Left lung (tissue), 10 donors: Measurements from ENCODE around the gene GPI. TPM values are rescaled to one million over a fixed set of nuclear protein-coding genes. Genes with fewer than 3 reads are reported as not detected.
"Not testable (repeated sequence)": the region's sequence is repeated elsewhere in the genome, so short reads cannot be mapped to it uniquely, and the experiment has no call there.

ENCODE experiments used
- ATAC-seq: fragments of 200-7000 bp; cut with Tn5 transposase; one replicate; pipeline ENCODE4 v1.9.1; 2020; ENCODE audit warnings: moderate library complexity
- DNase-seq, 4 donors: peaks; one replicate each; pipeline ENCODE4 v3.0.0-alpha.2; 2013 to 2020
- H3K27ac ChIP-seq, 2 donors: fragments of 200-600 bp; sonication (generic) in 1 of 2; one replicate each; pipeline versions ENCODE4 v1.5.0 to v1.8.0; 2020 to 2021
- H3K27me3 ChIP-seq, 2 donors: fragments of 200-600 bp; sonication (generic) in 1 of 2; one replicate each; pipeline versions ENCODE4 v1.5.0 to v1.8.0; 2020 to 2021
- H3K36me3 ChIP-seq, 2 donors: fragments of 200-600 bp; sonication (generic) in 1 of 2; one replicate each; pipeline versions ENCODE4 v1.5.0 to v1.8.0; 2020 to 2021
- H3K4me1 ChIP-seq, 2 donors: fragments of 200-600 bp; one replicate each; pipeline ENCODE4 v1.8.0; 2021
- H3K4me3 ChIP-seq, 2 donors: fragments of 200-600 bp; sonication (generic) in 1 of 2; one replicate each; pipeline versions ENCODE4 v1.5.0 to v1.8.0; 2020 to 2021; ENCODE audit warnings: mild to moderate bottlenecking in 1 of 2
- H3K9me3 ChIP-seq, 2 donors: fragments of 200-600 bp; sonication (generic) in 1 of 2; one replicate each; pipeline versions ENCODE4 v1.5.0 to v1.8.0; 2020 to 2021
- CTCF ChIP-seq, 2 donors: fragments of 200-600 bp; sonication (generic) in 1 of 2; IDR thresholded peaks; one replicate each; pipeline versions ENCODE4 v1.5.0 to v1.8.0; 2021; ENCODE audit warnings: antibody characterized with exemption in 2 of 2
- intact Hi-C, 2 donors: fragments of 100-400 bp; cut with DNase I; formaldehyde crosslinking; loops; one replicate each; pipeline versions ENCODE4 v1.11.2 to v1.14.2; 2022
- polyA plus RNA-seq, 6 donors: library from polyadenylated mRNA; unstranded; fragments of 120-200 nt; gene quantifications; one replicate each; pipeline ENCODE4 v1.2.1, GENCODE V29; 2013; ENCODE audit not compliant: insufficient read length in 6 of 6
- total RNA-seq, 2 donors: library from RNA; stranded (reverse); fragmentation: NEBNext Ultra II Directional; extraction: Animal tissue kit (Norgen Biotek cat#: 25700); gene quantifications; one replicate each; pipeline ENCODE4 v1.2.1, GENCODE V29; 2021
- donor health status: DM: no; HTN: yes; CAD: no.
- donor health status: DM: no; HTN: no; CAD: no.

Gene GPI
- total and polyA plus RNA-seq, 8 donors = 99.2 to 248 (median 108) TPM

GRCh38 chr19:34391813-34392212 is 26.8 kb downstream of the GPI start:
- Histone ChIP-seq H3K27ac (no peak overlapping the region), H3K4me3 (no peak overlapping the region), H3K4me1 (no peaks in the 10 kb centered on the region), H3K36me3 (peaks cover 0 to 100% of the 10 kb centered on the region in 2 donors), H3K27me3 (no peaks in the 10 kb centered on the region), H3K9me3 (no peaks in the 10 kb centered on the region)
- DNase-seq (no peak), ATAC-seq (no peak)
- TF ChIP-seq CTCF (IDR thresholded peaks at IDR 0.05) = no peak
- intact Hi-C loops = no loop called here

DNA sequence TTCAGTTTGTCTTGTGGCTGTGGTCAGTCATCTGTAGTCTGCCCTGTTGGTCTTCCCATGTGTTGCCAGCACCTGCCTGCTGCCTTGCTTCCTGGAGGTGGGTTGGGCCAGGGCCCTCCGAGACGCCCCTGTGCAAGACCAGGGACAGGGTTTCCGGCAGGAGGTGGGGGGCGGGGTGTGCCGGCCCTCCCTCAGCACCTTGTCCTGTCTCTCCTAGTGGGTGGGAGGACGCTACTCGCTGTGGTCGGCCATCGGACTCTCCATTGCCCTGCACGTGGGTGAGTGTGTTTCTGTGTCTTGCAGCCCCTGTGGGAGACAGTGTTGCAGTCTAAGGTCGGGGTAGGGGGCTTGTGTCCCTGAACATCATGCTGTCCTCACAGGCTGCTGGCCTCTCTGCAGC is 28.0 kb downstream of the GPI start:
- no peak overlapping the region for H3K27ac ChIP-seq
- intact Hi-C loops = no loop called here
- H3K4me1 ChIP-seq = no peaks in the 10 kb centered on the region
- ATAC-seq (no peak), DNase-seq (no peak)
- no peaks in the 10 kb centered on the region for H3K9me3 ChIP-seq
- H3K4me3 ChIP-seq = no peak overlapping the region
- H3K27me3 ChIP-seq = no peaks in the 10 kb centered on the region
- TF ChIP-seq CTCF (IDR thresholded peaks at IDR 0.05) = no peak
- H3K36me3 ChIP-seq = peaks cover 0 to 100% of the 10 kb centered on the region in 2 donors

DNA sequence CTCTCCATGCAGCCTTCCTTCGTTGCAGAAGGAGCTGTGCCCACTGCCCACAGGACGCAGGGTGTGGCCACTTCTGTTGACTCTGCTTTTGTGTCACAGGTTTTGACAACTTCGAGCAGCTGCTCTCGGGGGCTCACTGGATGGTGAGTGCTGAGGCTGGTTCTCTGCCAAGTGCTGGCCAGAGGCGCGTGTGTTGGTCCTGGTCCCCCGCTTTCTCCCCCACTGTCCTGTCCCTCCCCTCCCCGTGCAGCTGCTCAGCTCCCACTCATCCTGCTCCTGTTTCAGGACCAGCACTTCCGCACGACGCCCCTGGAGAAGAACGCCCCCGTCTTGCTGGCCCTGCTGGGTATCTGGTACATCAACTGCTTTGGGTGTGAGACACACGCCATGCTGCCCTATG is 28.6 kb downstream of the GPI start:
- no peaks in the 10 kb centered on the region for H3K27me3 ChIP-seq
- TF ChIP-seq CTCF (IDR thresholded peaks at IDR 0.05) = no peak
- H3K27ac ChIP-seq = no peak overlapping the region
- DNase-seq (no peak), ATAC-seq (no peak)
- H3K4me1 ChIP-seq = no peaks in the 10 kb centered on the region
- intact Hi-C loops = no loop called here
- no peak overlapping the region for H3K4me3 ChIP-seq
- no peaks in the 10 kb centered on the region for H3K9me3 ChIP-seq
- H3K36me3 ChIP-seq = peaks cover 0 to 100% of the 10 kb centered on the region in 2 donors

- ATAC-seq (no peak), DNase-seq (no peak)
- no peaks in the 10 kb centered on the region for H3K9me3 ChIP-seq
- H3K36me3 ChIP-seq = peaks cover 0 to 89% of the 10 kb centered on the region in 2 donors
- no peak for TF ChIP-seq CTCF (IDR thresholded peaks at IDR 0.05)
- H3K4me3 ChIP-seq = no peak overlapping the region
- H3K27me3 ChIP-seq = no peaks in the 10 kb centered on the region
- H3K4me1 ChIP-seq = no peaks in the 10 kb centered on the region
- H3K27ac ChIP-seq = no peak overlapping the region
- intact Hi-C loops = no loop called here
These were observed 32.9 kb downstream of the GPI start for GRCh38 chr19:34397853-34398252.

DNA sequence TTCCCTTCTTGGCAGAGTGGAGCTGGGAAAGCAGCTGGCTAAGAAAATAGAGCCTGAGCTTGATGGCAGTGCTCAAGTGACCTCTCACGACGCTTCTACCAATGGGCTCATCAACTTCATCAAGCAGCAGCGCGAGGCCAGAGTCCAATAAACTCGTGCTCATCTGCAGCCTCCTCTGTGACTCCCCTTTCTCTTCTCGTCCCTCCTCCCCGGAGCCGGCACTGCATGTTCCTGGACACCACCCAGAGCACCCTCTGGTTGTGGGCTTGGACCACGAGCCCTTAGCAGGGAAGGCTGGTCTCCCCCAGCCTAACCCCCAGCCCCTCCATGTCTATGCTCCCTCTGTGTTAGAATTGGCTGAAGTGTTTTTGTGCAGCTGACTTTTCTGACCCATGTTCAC is 34.9 kb downstream of the GPI start:
- H3K36me3 ChIP-seq = peaks cover 0 to 68% of the 10 kb centered on the region in 2 donors
- H3K27ac ChIP-seq = no peak overlapping the region
- H3K4me3 ChIP-seq = no peak overlapping the region
- intact Hi-C loops = no loop called here
- DNase-seq (no peak), ATAC-seq (no peak)
- no peak for TF ChIP-seq CTCF (IDR thresholded peaks at IDR 0.05)
- no peaks in the 10 kb centered on the region for H3K9me3 ChIP-seq
- no peaks in the 10 kb centered on the region for H3K27me3 ChIP-seq
- H3K4me1 ChIP-seq = peaks cover 0 to 10% of the 10 kb centered on the region in 2 donors

DNA sequence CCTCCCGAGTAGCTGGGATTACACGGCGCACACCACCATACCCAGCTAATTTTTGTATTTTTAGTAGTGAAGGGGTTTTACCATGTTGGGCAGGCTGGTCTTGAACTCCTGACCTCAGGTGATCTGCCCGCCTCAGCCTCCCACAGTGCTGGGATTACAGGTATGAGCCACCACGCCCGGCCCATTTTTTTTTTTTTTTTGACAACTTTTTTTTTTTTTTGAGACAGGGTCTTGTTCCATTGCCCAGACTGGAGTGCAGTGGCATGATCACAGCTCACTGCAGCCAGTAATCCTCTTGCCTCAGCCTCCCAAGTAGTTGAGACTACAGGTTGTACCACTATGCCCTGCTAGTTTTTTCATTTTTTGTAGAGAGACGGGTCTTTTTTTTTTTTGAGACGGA is 35.8 kb downstream of the GPI start:
- DNase-seq, H3K27ac ChIP-seq, H3K4me3 ChIP-seq, H3K27me3 ChIP-seq, intact Hi-C loops, H3K9me3 ChIP-seq, ATAC-seq: not testable (repeated sequence)
- Histone ChIP-seq H3K4me1 (peaks cover 0 to 17% of the 10 kb centered on the region in 2 donors), H3K36me3 (peaks cover 0 to 59% of the 10 kb centered on the region in 2 donors)
